Measurements from ENCODE around the gene AVPR2. TPM values are rescaled to one million over a fixed set of nuclear protein-coding genes. Genes with fewer than 3 reads are reported as not detected.

Gene AVPR2
- total and polyA plus RNA-seq, 9 of the 15 experiments (the other 6 are each of a cell fraction or from before 2014, with no cell fraction given) = not detected

DNA sequence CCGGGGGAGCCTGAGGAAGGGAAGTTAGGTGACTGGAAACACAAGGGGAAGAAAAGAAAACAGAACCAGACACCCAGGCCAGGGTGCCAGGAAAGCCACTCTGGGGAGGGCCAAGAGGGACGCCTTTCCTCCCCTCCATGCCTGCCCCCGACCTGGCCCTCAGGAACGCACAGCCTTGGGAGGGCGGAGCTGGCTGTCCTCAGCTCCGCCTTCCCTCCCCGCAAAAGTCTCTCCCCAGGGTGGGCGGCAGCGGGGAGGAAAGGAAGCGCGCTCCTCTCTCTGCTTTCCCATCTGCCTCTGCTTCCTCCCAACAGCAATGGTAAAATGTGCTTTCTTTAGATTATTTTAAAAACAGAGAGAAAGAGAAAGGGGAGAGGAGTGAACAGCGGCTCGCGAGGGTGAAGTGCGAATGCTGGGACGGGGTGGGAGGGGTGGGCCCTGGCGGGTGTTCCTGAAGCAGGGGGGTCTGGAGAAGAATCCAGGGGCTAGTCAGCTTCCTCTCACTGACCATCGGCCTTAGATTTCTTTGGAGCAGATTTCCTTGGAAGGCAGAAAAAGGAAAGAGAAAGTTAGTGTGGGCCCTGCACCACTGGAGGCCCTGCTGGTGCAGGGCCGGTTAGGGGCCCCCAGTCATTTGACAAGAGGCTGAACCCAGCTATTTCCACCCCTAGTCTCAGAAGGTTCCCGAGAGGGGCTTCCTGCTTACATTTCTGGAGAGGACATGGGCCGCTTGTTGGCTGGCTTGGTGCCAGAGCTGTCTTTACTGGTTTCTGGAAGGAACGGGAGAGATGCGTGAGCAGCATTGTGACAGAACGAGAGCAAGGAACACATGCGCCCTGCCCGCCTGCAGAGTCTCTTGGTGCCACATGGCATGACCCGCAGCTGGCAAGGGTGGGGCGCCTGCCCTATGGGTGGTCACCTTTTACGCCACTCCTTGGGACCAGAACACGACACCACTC is 44.7 kb downstream of the AVPR2 start:
- H4K20me1 ChIP-seq (replicated peaks; ENCODE audit: control insufficient read depth, insufficient read depth, low read length) = no peaks in the 10 kb centered on the region
- H3K9me3 ChIP-seq (replicated peaks; ENCODE audit: control insufficient read depth, insufficient read depth, low read depth, low read length) = no peaks in the 10 kb centered on the region
- CTCF ChIA-PET (ENCODE audit: low intra/inter-chr PET ratio) = interaction anchor here (1.4 kb wide), 1 partner anchor 184 kb away, joined by 7 read pairs; the partner anchor contains the start of gene PLXNB3
- peak overlapping the region in 1 of 2 experiments; percentile 82; a peak in 2 of 4 replicates for H3K9ac ChIP-seq (ENCODE audit: insufficient read depth in 1 of 2, low read depth in 2 of 2, low read length in 2 of 2)
- BruUV-seq (replicated peaks) = no TSS peak
- in situ Hi-C loops (cut with MboI) (no loop called here), intact Hi-C loops (cut with micrococcal nuclease) (no loop called here)
- no peak overlapping the region for H3K4me2 ChIP-seq (ENCODE audit: insufficient read depth, low read length)
- H3K27me3 ChIP-seq (ENCODE audit: control insufficient read depth in 2 of 2, insufficient read depth in 2 of 2, low read length in 2 of 2) = no peaks in the 10 kb centered on the region
- FAIRE-seq (no peak), DNase-seq (ENCODE audit: extremely low read depth in 1 of 4, low spot score in 3 of 4) (peak in 2 of 4 experiments; percentile 25 to 46), ATAC-seq (peak; percentile 10; the same call in 2 of the 3 replicates)
- POLR2A ChIA-PET = interaction anchor here (0.5 to 4.0 kb wide), 11 partner anchors 10 to 453 kb away, joined by 3 to 17 read pairs (median 3); partner anchors contain the start of genes HCFC1 and NAA10
- no peaks in the 10 kb centered on the region for H3K9me1 ChIP-seq (ENCODE audit: control insufficient read depth, insufficient read depth, low read length)
- TF ChIP-seq POLR2G (IDR thresholded peaks at IDR 0.05; ENCODE audit: low read depth, low read length) = peak; percentile 16
- TF ChIP-seq PHF8 (IDR thresholded peaks at IDR 0.05; ENCODE audit: borderline replicate concordance, low read length) = no peak
- TF ChIP-seq EGR1 (conservative IDR thresholded peaks at IDR 0.05) = peak; percentile 30
- TF ChIP-seq ZBED1 (IDR thresholded peaks at IDR 0.05) = no peak
- peak; percentile 81 for TF ChIP-seq NFIC (IDR thresholded peaks at IDR 0.05)
- no peak for TF ChIP-seq HCFC1 (IDR thresholded peaks at IDR 0.05; ENCODE audit: low read depth, low read length)
- no peak overlapping the region for H3K4me3 ChIP-seq
- peaks cover 10% of the 10 kb centered on the region; the same call in 2 of the 3 replicates for H3K79me2 ChIP-seq (ENCODE audit: control insufficient read depth, insufficient read depth, low read length)
- H3K36me3 ChIP-seq (ENCODE audit: control insufficient read depth, insufficient read depth, low read length) = peaks cover 71% of the 10 kb centered on the region
- peaks cover 4 to 80% of the 10 kb centered on the region in 2 experiments; a peak in 4 of 5 replicates for H3K4me1 ChIP-seq (replicated peaks in 1 of 2; ENCODE audit: control insufficient read depth in 2 of 2, insufficient read depth in 2 of 2, low read length in 2 of 2)
- no peak overlapping the region for H3K27ac ChIP-seq (ENCODE audit: extremely low read depth, low read depth, low read length)
- WGBS (ENCODE audit: insufficient coverage, low coverage, missing lambda C conversion rate) = 88% methylated on average over 8 of the region's 30 CpGs
- H2AFZ ChIP-seq (ENCODE audit: low read depth, low read length) = no peak overlapping the region

Measured in K562 (cell line).